Measurements from ENCODE around the gene POU2AF2. TPM values are rescaled to one million over a fixed set of nuclear protein-coding genes. Genes with fewer than 3 reads are reported as not detected.

POU2AF2 gene
- polyA plus RNA-seq, 2 of the 4 experiments (the other 2 are of a cell fraction): not detected

- CTCF ChIA-PET: interaction anchor here (0.6 to 1.9 kb wide), 16 partner anchors 9 to 806 kb away, joined by 3 to 13 read pairs (median 4); no protein-coding TSS in a partner anchor
- peak overlapping the region; percentile 96 for H3K4me3 ChIP-seq
- DNase-seq (ENCODE audit: low read depth in 1 of 2, low spot score in 1 of 2) (peak; percentile 58 to 60), ATAC-seq (peak; percentile 95 to 97), FAIRE-seq (no peak)
- peak overlapping the region; percentile 97 for H3K4me2 ChIP-seq
- H3K9me3 ChIP-seq: no peaks in the 10 kb centered on the region
- TF ChIP-seq JUNB (IDR thresholded peaks at IDR 0.05) (no peak), RNF2 (IDR thresholded peaks at IDR 0.05; ENCODE audit: borderline replicate concordance, low read depth) (no peak), POLR2A (IDR thresholded peaks at IDR 0.05; ENCODE audit: low read length) (peak; percentile 25; the same call in 1 of the 2 replicates), EHMT2 (IDR thresholded peaks at IDR 0.05; ENCODE audit: low read depth) (no peak), RAD21 (conservative IDR thresholded peaks at IDR 0.05 in 1 of 2, IDR thresholded peaks at IDR 0.05 in 1 of 2) (peak; percentile 39 to 56), ZC3H11A (IDR thresholded peaks at IDR 0.05) (no peak), ESRRA (IDR thresholded peaks at IDR 0.05; ENCODE audit: borderline replicate concordance, low read length) (no peak), TP53 (CRISPR knock-in tag; IDR thresholded peaks at IDR 0.05) (no peak), CTCF (IDR thresholded peaks at IDR 0.05) (peak; percentile 37; the same call in 2 of the 3 replicates), REST (IDR thresholded peaks at IDR 0.05) (no peak), E2F6 (IDR thresholded peaks at IDR 0.05; ENCODE audit: borderline replicate concordance, low read depth) (0 out of 2 replicates have a peak, but pooled peaks have one; percentile 34), FOSL2 (IDR thresholded peaks at IDR 0.05) (no peak), FOSL2 (CRISPR knock-in tag; IDR thresholded peaks at IDR 0.05) (no peak), PHF8 (IDR thresholded peaks at IDR 0.05; ENCODE audit: borderline replicate concordance, low read depth) (peak; percentile 39; the same call in 1 of the 2 replicates), SMC3 (IDR thresholded peaks at IDR 0.05) (peak; percentile 37; the same call in 2 of the 3 replicates)
- TF ChIP-seq, protein P1, sequence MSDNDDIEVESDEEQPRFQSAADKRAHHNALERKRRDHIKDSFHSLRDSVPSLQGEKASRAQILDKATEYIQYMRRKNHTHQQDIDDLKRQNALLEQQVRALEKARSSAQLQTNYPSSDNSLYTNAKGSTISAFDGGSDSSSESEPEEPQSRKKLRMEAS (IDR thresholded peaks at IDR 0.05): peak; percentile 44; the same call in 1 of the 2 replicates
- H3K27ac ChIP-seq: peak overlapping the region; percentile 92 to 97
- POLR2A ChIA-PET: no interaction called here
- peaks cover 17% of the 10 kb centered on the region; the same call in 2 of the 3 replicates for H3K4me1 ChIP-seq
- 17% methylated on average over 13 of the region's 77 CpGs for WGBS (ENCODE audit: missing lambda C conversion rate)
Measured at GRCh38 chr11:111299101-111300026, 53.8 kb downstream of the POU2AF2 start.

- ATAC-seq (no peak), DNase-seq (ENCODE audit: low read depth in 1 of 2, low spot score in 1 of 2) (no peak), FAIRE-seq (no peak)
- Histone ChIP-seq H3K4me3 (no peak overlapping the region), H3K4me1 (peaks cover 17% of the 10 kb centered on the region; the same call in 2 of the 3 replicates), H3K27ac (no peak overlapping the region), H3K9me3 (no peaks in the 10 kb centered on the region), H3K4me2 (no peak overlapping the region)
- CTCF ChIA-PET: interaction anchor here (1.0 to 1.1 kb wide), 2 partner anchors 127 to 146 kb away, joined by 3 read pairs; no protein-coding TSS in a partner anchor
- 88% methylated on average over 8 of the region's 9 CpGs for WGBS (ENCODE audit: missing lambda C conversion rate)
- TF ChIP-seq FOSL2 (IDR thresholded peaks at IDR 0.05) (no peak), FOSL2 (CRISPR knock-in tag; IDR thresholded peaks at IDR 0.05) (no peak), FOSB (CRISPR knock-in tag; IDR thresholded peaks at IDR 0.05) (no peak), ESRRA (IDR thresholded peaks at IDR 0.05; ENCODE audit: borderline replicate concordance, low read length) (no peak), CBX2 (IDR thresholded peaks at IDR 0.05; ENCODE audit: borderline replicate concordance, low read depth) (no peak), JUNB (IDR thresholded peaks at IDR 0.05) (no peak), CEBPB (IDR thresholded peaks at IDR 0.05) (no peak), RNF2 (IDR thresholded peaks at IDR 0.05; ENCODE audit: borderline replicate concordance, low read depth) (no peak), RCOR1 (IDR thresholded peaks at IDR 0.05; ENCODE audit: low read depth, low read length) (no peak), ELK1 (IDR thresholded peaks at IDR 0.05; ENCODE audit: low read depth, low read length) (no peak)
- TF ChIP-seq, protein P2, sequence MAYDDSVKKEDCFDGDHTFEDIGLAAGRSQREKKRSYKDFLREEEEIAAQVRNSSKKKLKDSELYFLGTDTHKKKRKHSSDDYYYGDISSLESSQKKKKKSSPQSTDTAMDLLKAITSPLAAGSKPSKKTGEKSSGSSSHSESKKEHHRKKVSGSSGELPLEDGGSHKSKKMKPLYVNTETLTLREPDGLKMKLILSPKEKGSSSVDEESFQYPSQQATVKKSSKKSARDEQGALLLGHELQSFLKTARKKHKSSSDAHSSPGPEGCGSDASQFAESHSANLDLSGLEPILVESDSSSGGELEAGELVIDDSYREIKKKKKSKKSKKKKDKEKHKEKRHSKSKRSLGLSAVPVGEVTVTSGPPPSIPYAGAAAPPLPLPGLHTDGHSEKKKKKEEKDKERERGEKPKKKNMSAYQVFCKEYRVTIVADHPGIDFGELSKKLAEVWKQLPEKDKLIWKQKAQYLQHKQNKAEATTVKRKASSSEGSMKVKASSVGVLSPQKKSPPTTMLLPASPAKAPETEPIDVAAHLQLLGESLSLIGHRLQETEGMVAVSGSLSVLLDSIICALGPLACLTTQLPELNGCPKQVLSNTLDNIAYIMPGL (CRISPR knock-in tag; IDR thresholded peaks at IDR 0.05; ENCODE audit: borderline replicate concordance): no peak
- POLR2A ChIA-PET: no interaction called here
Measured at GRCh38 chr11:111300569-111300968, 55.0 kb downstream of the POU2AF2 start.
